ENCODE data around the gene ID1. TPM values are rescaled to one million over a fixed set of nuclear protein-coding genes. Genes with fewer than 3 reads are reported as not detected.

ID1 gene
- total RNA-seq, 3 donors from 2014 or later = 172 to 414 (median 201) TPM

DNA sequence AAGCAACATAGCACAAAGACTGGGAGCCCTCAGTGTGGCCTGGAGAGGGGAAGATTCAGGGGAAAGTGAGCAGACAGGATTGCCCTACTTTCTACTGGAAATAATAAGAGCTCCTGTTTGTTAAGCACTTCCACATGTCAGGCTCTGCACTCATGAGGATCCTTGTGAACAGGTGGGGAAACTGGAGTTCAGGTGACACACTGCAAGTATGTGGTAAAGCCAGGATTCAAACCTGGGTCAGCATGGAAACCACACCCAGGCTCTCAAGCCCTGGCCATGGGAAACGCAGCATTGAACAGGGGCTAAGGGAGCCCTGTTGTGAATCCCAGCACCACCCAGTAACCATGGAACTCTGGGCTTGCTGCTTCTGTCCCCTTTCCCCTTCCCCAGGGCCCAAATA lies 42.8 kb upstream of the ID1 start:
- Histone ChIP-seq H3K4me1 (ENCODE audit: low read depth) (peaks cover 5% of the 10 kb centered on the region), H3K4me3 (no peak overlapping the region), H3K36me3 (ENCODE audit: low read depth) (no peaks in the 10 kb centered on the region), H3K9me3 (no peaks in the 10 kb centered on the region)
- ATAC-seq = no peak
- DNase-seq = no peak
- TF ChIP-seq, protein P1, sequence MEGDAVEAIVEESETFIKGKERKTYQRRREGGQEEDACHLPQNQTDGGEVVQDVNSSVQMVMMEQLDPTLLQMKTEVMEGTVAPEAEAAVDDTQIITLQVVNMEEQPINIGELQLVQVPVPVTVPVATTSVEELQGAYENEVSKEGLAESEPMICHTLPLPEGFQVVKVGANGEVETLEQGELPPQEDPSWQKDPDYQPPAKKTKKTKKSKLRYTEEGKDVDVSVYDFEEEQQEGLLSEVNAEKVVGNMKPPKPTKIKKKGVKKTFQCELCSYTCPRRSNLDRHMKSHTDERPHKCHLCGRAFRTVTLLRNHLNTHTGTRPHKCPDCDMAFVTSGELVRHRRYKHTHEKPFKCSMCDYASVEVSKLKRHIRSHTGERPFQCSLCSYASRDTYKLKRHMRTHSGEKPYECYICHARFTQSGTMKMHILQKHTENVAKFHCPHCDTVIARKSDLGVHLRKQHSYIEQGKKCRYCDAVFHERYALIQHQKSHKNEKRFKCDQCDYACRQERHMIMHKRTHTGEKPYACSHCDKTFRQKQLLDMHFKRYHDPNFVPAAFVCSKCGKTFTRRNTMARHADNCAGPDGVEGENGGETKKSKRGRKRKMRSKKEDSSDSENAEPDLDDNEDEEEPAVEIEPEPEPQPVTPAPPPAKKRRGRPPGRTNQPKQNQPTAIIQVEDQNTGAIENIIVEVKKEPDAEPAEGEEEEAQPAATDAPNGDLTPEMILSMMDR (IDR thresholded peaks at IDR 0.05) = no peak
- intact Hi-C loops (cut with DNase I, micrococcal nuclease) = loop anchor here in 1 of 2 donors (2.0 kb wide), 1 partner anchor 51 kb away; no protein-coding TSS in a partner anchor

DNA sequence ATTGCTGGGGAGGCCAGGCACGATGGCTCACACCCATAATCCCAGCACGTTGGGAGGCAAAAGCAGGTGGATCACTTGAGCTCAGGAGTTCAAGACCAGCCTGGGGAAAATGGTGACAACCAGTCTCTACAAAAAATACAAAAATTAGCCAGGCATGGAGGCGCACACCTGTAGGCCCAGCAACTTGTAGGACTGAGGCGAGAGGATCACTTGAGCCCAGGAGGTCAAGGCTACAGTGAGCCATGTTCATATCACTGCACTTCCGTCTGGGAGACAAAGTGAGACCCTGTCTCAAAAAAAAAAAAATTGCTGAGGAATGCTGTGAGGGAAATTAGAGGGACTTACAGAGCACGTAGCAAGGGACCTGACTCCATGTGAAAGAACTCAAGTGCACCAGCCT lies 40.8 kb upstream of the ID1 start:
- Histone ChIP-seq H3K9me3 (no peaks in the 10 kb centered on the region), H3K4me3 (no peak overlapping the region), H3K36me3 (ENCODE audit: low read depth) (no peaks in the 10 kb centered on the region), H3K4me1 (ENCODE audit: low read depth) (peaks cover 6% of the 10 kb centered on the region)
- intact Hi-C loops (cut with DNase I, micrococcal nuclease) = no loop called here
- no peak for DNase-seq
- no peak for ATAC-seq
- TF ChIP-seq, protein P1 (IDR thresholded peaks at IDR 0.05) = no peak

GRCh38 chr20:31565699-31566318 lies 39.3 kb upstream of the ID1 start:
- Histone ChIP-seq H3K4me3 (no peak overlapping the region), H3K9me3 (no peaks in the 10 kb centered on the region), H3K4me1 (ENCODE audit: low read depth) (peaks cover 8% of the 10 kb centered on the region), H3K36me3 (ENCODE audit: low read depth) (no peaks in the 10 kb centered on the region)
- TF ChIP-seq, protein P1 (IDR thresholded peaks at IDR 0.05) = no peak
- intact Hi-C loops (cut with DNase I, micrococcal nuclease) = loop anchor here in 1 of 2 donors (5.0 kb wide), 1 partner anchor 46 kb away; no protein-coding TSS in a partner anchor
- DNase-seq (peak in 1 of 3 donors; percentile 45), ATAC-seq (peak; percentile 47)

DNA sequence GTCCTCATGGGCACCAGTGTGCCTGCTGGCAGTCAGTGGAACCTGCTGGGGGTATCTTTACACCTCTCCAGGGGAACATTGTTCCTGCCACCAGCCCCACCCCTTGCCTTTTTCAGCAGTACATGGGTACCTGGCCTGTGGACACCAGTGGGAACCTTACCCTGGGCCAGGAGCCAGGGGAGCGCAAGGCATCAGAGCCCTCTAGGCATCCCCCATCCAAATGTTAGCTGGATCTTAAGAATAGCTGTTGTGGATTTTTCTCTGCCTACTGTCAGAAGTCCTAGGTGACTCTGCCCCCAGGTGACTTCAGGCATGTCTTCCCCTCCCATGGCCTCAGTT lies 38.8 kb upstream of the ID1 start:
- TF ChIP-seq, protein P1 (IDR thresholded peaks at IDR 0.05) = no peak
- DNase-seq (no peak), ATAC-seq (no peak)
- intact Hi-C loops (cut with DNase I, micrococcal nuclease) = loop anchor here in 1 of 2 donors (5.0 kb wide), 1 partner anchor 46 kb away; no protein-coding TSS in a partner anchor
- H3K4me3 ChIP-seq = no peak overlapping the region
- H3K9me3 ChIP-seq = no peaks in the 10 kb centered on the region
- H3K36me3 ChIP-seq (ENCODE audit: low read depth) = no peaks in the 10 kb centered on the region
- H3K4me1 ChIP-seq (ENCODE audit: low read depth) = peaks cover 8% of the 10 kb centered on the region

DNA sequence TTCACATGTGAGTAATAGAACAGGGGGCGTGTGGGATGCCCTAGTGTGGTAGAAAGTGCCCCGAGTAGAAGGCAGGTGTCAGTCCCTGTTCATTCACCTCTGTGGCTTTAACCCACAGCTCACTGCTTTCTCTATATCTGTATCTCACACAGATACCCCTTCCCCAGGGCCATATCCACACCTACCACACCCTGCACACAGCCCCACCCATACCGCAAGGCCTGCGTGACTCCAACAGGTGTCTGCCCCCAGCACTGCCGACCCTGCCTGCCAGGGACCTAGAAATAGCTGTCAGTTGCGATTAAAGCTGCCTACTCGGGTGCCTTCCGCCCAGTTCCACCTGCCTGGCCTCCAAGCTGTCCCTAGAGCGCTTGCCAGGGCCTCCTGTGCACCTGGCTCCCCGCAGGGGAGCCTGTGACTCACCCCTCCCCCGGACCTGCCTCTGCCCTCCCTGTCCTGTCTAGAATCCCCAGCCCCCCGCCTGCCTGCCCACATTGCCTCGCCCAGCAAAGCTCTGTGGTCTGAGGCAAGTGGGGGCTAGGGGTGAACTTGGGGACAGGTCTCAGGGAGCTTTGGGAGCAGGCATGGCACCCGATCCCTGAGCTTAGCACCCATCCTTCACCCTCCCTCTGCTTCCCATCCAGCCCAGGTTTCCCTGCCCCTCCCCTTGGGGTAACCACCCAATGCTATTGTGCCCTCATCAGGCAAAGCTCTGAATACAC lies 38.3 kb upstream of the ID1 start:
- DNase-seq (peak in 2 of 3 donors; percentile 55 to 66), ATAC-seq (peak; percentile 48)
- Histone ChIP-seq H3K4me3 (no peak overlapping the region), H3K9me3 (no peaks in the 10 kb centered on the region), H3K36me3 (ENCODE audit: low read depth) (no peaks in the 10 kb centered on the region), H3K4me1 (ENCODE audit: low read depth) (peaks cover 8% of the 10 kb centered on the region)
- intact Hi-C loops (cut with DNase I, micrococcal nuclease) = loop anchor here in 1 of 2 donors (5.0 kb wide), 1 partner anchor 45 kb away; no protein-coding TSS in a partner anchor
- TF ChIP-seq, protein P1 (IDR thresholded peaks at IDR 0.05) = no peak

All from mucosa of descending colon (tissue), 3 donors.